Sigmoid colon (tissue), 4 donors: ENCODE data around the gene UFM1.

Experiments used
- CTCF ChIP-seq, 4 experiments: fragments of 450-650 bp in 3 of 4; fragments of 200-600 bp in 1 of 4; IDR thresholded peaks; one replicate each; pipeline ENCODE4 v1.5.1; 2016 to 2019; ENCODE audit warnings: antibody characterized with exemption in 4 of 4, mild to moderate bottlenecking in 3 of 4, moderate library complexity in 2 of 4
- POLR2AphosphoS5 ChIP-seq, 4 donors: sonication (generic); formaldehyde crosslinking; IDR thresholded peaks; one replicate each; pipeline ENCODE4 v1.6.1; 2017; ENCODE audit warnings: antibody characterized with exemption in 4 of 4

- TF ChIP-seq CTCF (IDR thresholded peaks at IDR 0.05) (no peak), POLR2AphosphoS5 (IDR thresholded peaks at IDR 0.05) (no peak)
These were observed 17.4 kb downstream of the UFM1 start for GRCh38 chr13:38366954-38367645.
